Stomach (tissue), 9 donors: ENCODE results near the gene RPN2. TPM values are rescaled to one million over a fixed set of nuclear protein-coding genes. Genes with fewer than 3 reads are reported as not detected.

Experiments
- DNase-seq, 2 donors: peaks; one replicate each; pipeline versions ENCODE4 v3.0.0 to v3.0.0-alpha.2; 2013 to 2019
- H3K27ac ChIP-seq, 5 donors: fragments of 200-600 bp in 4 of 5; sonication (generic) in 4 of 5; one replicate each; pipeline ENCODE4 v1.5.1; 2013 to 2019; ENCODE audit warnings: mild to moderate bottlenecking in 1 of 5, moderate library complexity in 1 of 5
- H3K27me3 ChIP-seq, 3 donors: fragments of 200-600 bp; sonication (generic); one replicate each; pipeline ENCODE4 v1.5.1; 2017 to 2019; ENCODE audit warnings: mixed run types in 1 of 3
- H3K36me3 ChIP-seq, 4 donors: fragments of 200-600 bp; sonication (generic); 1 replicate in 3 of 4; 2 replicates in 1 of 4; pipeline ENCODE4 v1.5.1; 2016 to 2019
- H3K4me1 ChIP-seq, 4 donors: fragments of 200-600 bp; sonication (generic); one replicate each; pipeline ENCODE4 v1.5.1; 2016 to 2019
- H3K4me3 ChIP-seq, 4 donors: fragments of 200-600 bp; sonication (generic) in 3 of 4; one replicate each; pipeline ENCODE4 v1.5.1; 2016 to 2019; ENCODE audit warnings: mild to moderate bottlenecking in 1 of 4
- H3K9me3 ChIP-seq, 4 donors: fragments of 200-600 bp; sonication (generic); one replicate each; pipeline ENCODE4 v1.5.1; 2016 to 2019
- CTCF ChIP-seq, 7 experiments: fragments of 450-650 bp in 4 of 7; fragments of 200-600 bp in 3 of 7; sonication (generic) in 3 of 7; IDR thresholded peaks; one replicate each; pipeline ENCODE4 v1.5.1; 2016 to 2019; ENCODE audit warnings: antibody characterized with exemption in 7 of 7, control low read depth in 2 of 7, mild to moderate bottlenecking in 1 of 7
- EP300 ChIP-seq: sonication (generic); formaldehyde crosslinking; IDR thresholded peaks from one replicate; pipeline ENCODE4 v1.6.1; 2017; ENCODE audit warnings: antibody characterized with exemption
- POLR2A ChIP-seq, 4 donors: fragments of 450-650 bp; IDR thresholded peaks; one replicate each; pipeline ENCODE4 v1.6.1; 2016; ENCODE audit warnings: antibody characterized with exemption in 4 of 4, control low read depth in 2 of 4, mild to moderate bottlenecking in 1 of 4, moderate library complexity in 1 of 4
- POLR2AphosphoS5 ChIP-seq, 3 donors: sonication (generic); formaldehyde crosslinking; IDR thresholded peaks; one replicate each; pipeline ENCODE4 v1.6.1; 2016; ENCODE audit warnings: antibody characterized with exemption in 3 of 3
- WGBS, 5 donors: extraction: QIAGEN DNeasy Blood & Tissue Kit in 3 of 5; methylation state at CpG; one replicate each; pipeline versions ENCODE4 v1.1.5 to v1.1.7; 2013 to 2018; 5-methylcytosine and 5-hydroxymethylcytosine counted together
- intact Hi-C: fragments of 100-400 bp; cut with DNase I; formaldehyde crosslinking; loops from one replicate; pipeline ENCODE4 v1.15.1; 2023; ENCODE audit warnings: low total_unique reads
- polyA plus RNA-seq, 3 donors: library from polyadenylated mRNA; stranded (reverse); fragments of 200-250 nt; gene quantifications; one replicate each; pipeline ENCODE4 v1.2.3, GENCODE V29; 2013
- total RNA-seq, 5 donors: library from RNA; depleted of rRNA; stranded (reverse); fragments of >200 nt; gene quantifications; one replicate each; pipeline versions ENCODE4 v1.1.0 to v1.2.3, GENCODE V29; 2014 to 2016
- donor health status: healthy with polysubstance abuse.
- donor health status: Bipolar disorder and iron deficiency.
- donor health status: healthy.

Gene RPN2
- total and polyA plus RNA-seq, 8 donors, result 32.5 to 163 (median 85.3) TPM

DNA sequence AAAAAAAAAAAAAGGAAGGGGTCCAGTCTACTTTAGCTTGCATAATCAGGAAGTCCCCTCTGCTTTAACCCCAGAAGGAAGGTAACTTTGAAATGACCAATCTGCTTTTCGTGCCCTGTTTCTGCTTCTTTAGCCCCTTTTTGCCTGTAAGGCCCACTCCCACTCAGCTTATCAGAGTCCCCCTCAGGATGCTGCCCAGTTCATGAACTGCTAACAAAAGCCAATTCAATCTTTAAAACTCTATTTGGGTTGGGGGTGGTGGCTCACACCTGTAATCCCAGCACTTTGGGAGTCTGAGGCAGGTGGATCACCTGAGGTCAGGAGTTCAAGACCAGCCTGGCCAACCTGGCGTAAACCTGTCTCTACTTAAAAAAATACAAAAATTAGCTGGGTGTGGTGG lies 70.2 kb downstream of the RPN2 start:
- Histone ChIP-seq H3K27ac (no peak overlapping the region), H3K36me3 (peaks cover 0 to 12% (median 2%) of the 10 kb centered on the region in 4 donors), H3K4me1 (peaks cover 0 to under 1% (median 0%) of the 10 kb centered on the region in 4 donors), H3K4me3 (no peak overlapping the region), H3K9me3 (peaks cover 0 to 6% (median 2%) of the 10 kb centered on the region in 4 donors), H3K27me3 (no peaks in the 10 kb centered on the region)
- no peak for TF ChIP-seq CTCF (IDR thresholded peaks at IDR 0.05)
- no peak for TF ChIP-seq EP300
- no peak for TF ChIP-seq POLR2AphosphoS5 (IDR thresholded peaks at IDR 0.05)
- no peak for TF ChIP-seq POLR2A (IDR thresholded peaks at IDR 0.05)
- WGBS, 5 donors, result 82 to 98% (median 94%) methylated on average over 2 of the region's 2 CpGs
- intact Hi-C loops, result no loop called here
- DNase-seq, result no peak

DNA sequence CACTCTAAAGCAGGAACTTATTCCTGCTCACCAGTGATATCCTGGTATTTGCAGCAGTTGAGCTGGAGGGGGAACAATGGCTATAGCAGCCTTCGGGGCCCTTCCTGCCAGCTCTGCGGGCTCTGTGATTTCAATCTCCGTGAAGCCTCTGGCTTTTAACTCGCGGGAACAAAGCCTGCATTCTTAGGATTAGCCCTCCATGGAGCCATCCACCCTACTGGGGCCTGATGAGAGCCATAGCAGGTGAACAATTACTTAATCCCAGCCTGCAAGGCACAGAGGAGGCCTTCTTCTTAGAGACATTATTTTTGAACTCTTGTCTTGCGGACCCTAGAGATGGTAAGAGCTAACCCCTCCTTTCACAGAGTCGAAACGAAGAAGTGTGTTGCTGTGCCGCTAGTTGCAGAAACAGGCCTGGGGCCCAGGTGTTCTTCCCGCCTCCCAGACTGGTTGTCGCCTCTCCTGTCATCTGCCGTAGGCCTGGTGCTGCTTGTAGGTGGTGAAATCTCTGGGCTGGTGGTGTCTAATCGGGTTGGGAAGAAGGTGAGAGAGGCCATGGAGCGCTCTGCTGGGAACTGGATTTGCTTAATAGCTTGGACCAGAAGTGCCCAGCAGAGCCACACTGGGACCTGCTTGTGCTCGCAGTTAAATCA lies 72.8 kb downstream of the RPN2 start:
- H3K4me3 ChIP-seq, result no peak overlapping the region
- 69 to 74% (median 72%) methylated on average over 15 of the region's 15 CpGs for WGBS, 5 donors

DNA sequence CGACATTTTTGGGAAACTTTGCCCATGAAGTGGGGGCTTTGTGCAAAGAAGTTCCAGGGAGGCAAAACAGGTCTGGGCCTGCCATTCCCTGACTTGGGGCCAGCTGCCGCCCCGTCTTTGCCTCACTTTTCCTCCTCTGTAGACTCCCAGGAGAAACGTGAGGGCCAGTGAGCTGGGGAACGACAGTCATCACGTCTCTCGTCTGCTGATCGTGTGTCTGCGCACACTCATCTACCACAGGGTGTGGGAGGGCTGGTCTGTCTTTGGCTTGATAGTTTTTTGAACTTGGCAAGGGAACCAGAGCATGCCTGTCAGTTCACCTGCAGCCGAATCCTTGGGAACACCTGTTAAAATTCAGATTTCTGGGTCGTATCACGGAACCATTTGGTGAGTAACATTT lies 74.0 kb downstream of the RPN2 start:
- DNase-seq, result no peak
- H3K4me1 ChIP-seq, result no peaks in the 10 kb centered on the region
- 87 to 94% (median 88%) methylated on average over 12 of the region's 12 CpGs for WGBS, 5 donors
- H3K27ac ChIP-seq, result no peak overlapping the region
- no peaks in the 10 kb centered on the region for H3K36me3 ChIP-seq
- no peaks in the 10 kb centered on the region for H3K27me3 ChIP-seq
- no peak overlapping the region for H3K4me3 ChIP-seq
- TF ChIP-seq EP300 (no peak), CTCF (IDR thresholded peaks at IDR 0.05) (no peak), POLR2A (IDR thresholded peaks at IDR 0.05) (no peak), POLR2AphosphoS5 (IDR thresholded peaks at IDR 0.05) (no peak)
- peaks cover 0 to 10% (median 6%) of the 10 kb centered on the region in 4 donors for H3K9me3 ChIP-seq
- intact Hi-C loops, result no loop called here

More for the DNA sequence above, 72.8 kb downstream of the RPN2 start:
- intact Hi-C loops, result no loop called here
- peaks cover 0 to 10% (median 6%) of the 10 kb centered on the region in 4 donors for H3K9me3 ChIP-seq
- H3K4me1 ChIP-seq, result no peaks in the 10 kb centered on the region
- H3K36me3 ChIP-seq, result no peaks in the 10 kb centered on the region
- no peak for TF ChIP-seq EP300
- TF ChIP-seq POLR2AphosphoS5 (IDR thresholded peaks at IDR 0.05), result no peak
- TF ChIP-seq CTCF (IDR thresholded peaks at IDR 0.05), result no peak
- TF ChIP-seq POLR2A (IDR thresholded peaks at IDR 0.05), result no peak
- DNase-seq, result peak in 1 of 2 donors; percentile 27
- no peak overlapping the region for H3K27ac ChIP-seq
- H3K27me3 ChIP-seq, result no peaks in the 10 kb centered on the region

GRCh38 chr20:37254114-37254878 lies 75.2 kb downstream of the RPN2 start:
- Histone ChIP-seq H3K4me1 (no peaks in the 10 kb centered on the region), H3K36me3 (no peaks in the 10 kb centered on the region), H3K9me3 (peaks cover 0 to 10% (median 6%) of the 10 kb centered on the region in 4 donors), H3K27me3 (no peaks in the 10 kb centered on the region), H3K4me3 (no peak overlapping the region), H3K27ac (no peak overlapping the region)
- intact Hi-C loops, result no loop called here
- DNase-seq, result no peak
- 82 to 85% (median 84%) methylated on average over 7 of the region's 7 CpGs for WGBS, 5 donors
- TF ChIP-seq EP300, result no peak
- TF ChIP-seq POLR2A (IDR thresholded peaks at IDR 0.05), result no peak
- no peak for TF ChIP-seq CTCF (IDR thresholded peaks at IDR 0.05)
- TF ChIP-seq POLR2AphosphoS5 (IDR thresholded peaks at IDR 0.05), result no peak
